ENCODE measurements around the gene AOX1. TPM values are rescaled to one million over a fixed set of nuclear protein-coding genes. Genes with fewer than 3 reads are reported as not detected.
"Not testable (repeated sequence)": the region's sequence is repeated elsewhere in the genome, so short reads cannot be mapped to it uniquely, and the experiment has no call there.

AOX1 gene
- total and polyA plus RNA-seq, 2 of the 8 experiments (the other 6 are each of a cell fraction or from before 2014, with no cell fraction given), result 5.6 to 8.3 TPM

GRCh38 chr2:200713704-200714064, 127.9 kb downstream of the AOX1 start (continued):
- TF ChIP-seq CTCF (IDR thresholded peaks at IDR 0.05; ENCODE audit: control extremely low read depth in 1 of 3, insufficient read depth in 1 of 3, low read depth in 1 of 3, low read length in 3 of 3) (no peak), PHF8 (conservative IDR thresholded peaks at IDR 0.05; ENCODE audit: low read depth, low read length) (no peak), GABPA (IDR thresholded peaks at IDR 0.05; ENCODE audit: borderline replicate concordance, insufficient read depth, low read length) (no peak), TCF12 (IDR thresholded peaks at IDR 0.05; ENCODE audit: low read depth, low read length) (no peak), EGR1 (IDR thresholded peaks at IDR 0.05; ENCODE audit: borderline replicate concordance, low read depth, low read length) (no peak)

- CTCF ChIA-PET (ENCODE audit: partially characterized antibody), result interaction anchor here (3.8 to 6.4 kb wide), 3 partner anchors 10 to 20 kb away, joined by 25 to 130 read pairs (median 52); no protein-coding TSS in a partner anchor
- H3K56ac ChIP-seq (replicated peaks; ENCODE audit: insufficient read length, low read depth, low read length); H3K23ac ChIP-seq (ENCODE audit: insufficient read length); H4K5ac ChIP-seq (ENCODE audit: insufficient read length, low read depth, low read length); DNase-seq (ENCODE audit: low read depth in 1 of 2, low spot score in 2 of 2); H2BK120ac ChIP-seq (replicated peaks; ENCODE audit: low read depth, low read length); H2AFZ ChIP-seq (ENCODE audit: low read length); H2AK5ac ChIP-seq (ENCODE audit: low read depth, low read length); H3K4me3 ChIP-seq (ENCODE audit: extremely low read depth in 1 of 4, insufficient read depth in 2 of 4, low read depth in 3 of 4, low read length in 4 of 4); H2BK12ac ChIP-seq (ENCODE audit: low read depth, low read length); H3K4ac ChIP-seq (replicated peaks; ENCODE audit: insufficient read length, low read depth, low read length); H2BK5ac ChIP-seq (ENCODE audit: low read depth, low read length); H3K36me3 ChIP-seq (ENCODE audit: control insufficient read depth in 2 of 4, insufficient read depth in 4 of 4, low read length in 3 of 4); H3K9me3 ChIP-seq (ENCODE audit: insufficient read depth in 2 of 2, low read depth in 1 of 2, low read length in 1 of 2); H2BK20ac ChIP-seq (ENCODE audit: low read length); H4K8ac ChIP-seq (ENCODE audit: extremely low read depth, insufficient read depth, low read length); H3K79me2 ChIP-seq (ENCODE audit: control insufficient read depth in 1 of 2, insufficient read depth in 2 of 2, low read length in 2 of 2); H3K27me3 ChIP-seq (replicated peaks in 1 of 4; ENCODE audit: control insufficient read depth in 3 of 4, extremely low read depth in 1 of 4, insufficient read depth in 3 of 4, low read length in 3 of 4); H3K4me1 ChIP-seq (replicated peaks in 1 of 4; ENCODE audit: control insufficient read depth in 3 of 4, insufficient read depth in 4 of 4, low read length in 3 of 4); H2BK15ac ChIP-seq (ENCODE audit: low read length); FAIRE-seq; H3K79me1 ChIP-seq (ENCODE audit: low read depth, low read length); H4K20me1 ChIP-seq (replicated peaks in 1 of 2; ENCODE audit: control insufficient read depth in 1 of 2, insufficient read depth in 2 of 2, low read length in 2 of 2); H3K27ac ChIP-seq (ENCODE audit: low read depth, low read length); H4K91ac ChIP-seq (replicated peaks; ENCODE audit: insufficient read length, low read length); H3K23me2 ChIP-seq (ENCODE audit: low read depth, low read length); H3K9ac ChIP-seq (replicated peaks in 1 of 4; ENCODE audit: extremely low read depth in 1 of 4, low read depth in 3 of 4, low read length in 3 of 4); H3K18ac ChIP-seq (ENCODE audit: extremely low read depth, low read length); H3K14ac ChIP-seq (ENCODE audit: insufficient read length); POLR2A ChIA-PET (ENCODE audit: partially characterized antibody); H3K4me2 ChIP-seq (ENCODE audit: insufficient read depth in 1 of 2, low read depth in 2 of 2, low read length in 2 of 2): not testable (repeated sequence)
- WGBS, 2 experiments (ENCODE audit: extremely low coverage in 1 of 2, insufficient coverage in 1 of 2, insufficient read length in 1 of 2, insufficient replicate concordance in 2 of 2, low coverage in 1 of 2, low lambda C conversion rate in 2 of 2, missing lambda C conversion rate in 1 of 2), result 89% methylated on average over 3 of the region's 3 CpGs; no CpG with 5 or more reads in 1 of the 2 experiments
These were observed 129.2 kb downstream of the AOX1 start for GRCh38 chr2:200715014-200715413.
